B cell (primary cell): ENCODE results near the gene PLXNA1.

Source experiments
- EZH2 ChIP-seq: IDR thresholded peaks from 2 replicates; pipeline ENCODE4 v1.6.1; 2012; ENCODE audit warnings: borderline replicate concordance, low read depth, mild to moderate bottlenecking, moderate library complexity, low read length; ENCODE audit not compliant: insufficient read depth, poor library complexity, severe bottlenecking
- TF ChIP-seq, protein P1 (sequence below): fragments of 200-600 bp; IDR thresholded peaks from one replicate; pipeline ENCODE4 v1.8.0; 2022; ENCODE audit warnings: antibody characterized with exemption, mild to moderate bottlenecking

DNA sequence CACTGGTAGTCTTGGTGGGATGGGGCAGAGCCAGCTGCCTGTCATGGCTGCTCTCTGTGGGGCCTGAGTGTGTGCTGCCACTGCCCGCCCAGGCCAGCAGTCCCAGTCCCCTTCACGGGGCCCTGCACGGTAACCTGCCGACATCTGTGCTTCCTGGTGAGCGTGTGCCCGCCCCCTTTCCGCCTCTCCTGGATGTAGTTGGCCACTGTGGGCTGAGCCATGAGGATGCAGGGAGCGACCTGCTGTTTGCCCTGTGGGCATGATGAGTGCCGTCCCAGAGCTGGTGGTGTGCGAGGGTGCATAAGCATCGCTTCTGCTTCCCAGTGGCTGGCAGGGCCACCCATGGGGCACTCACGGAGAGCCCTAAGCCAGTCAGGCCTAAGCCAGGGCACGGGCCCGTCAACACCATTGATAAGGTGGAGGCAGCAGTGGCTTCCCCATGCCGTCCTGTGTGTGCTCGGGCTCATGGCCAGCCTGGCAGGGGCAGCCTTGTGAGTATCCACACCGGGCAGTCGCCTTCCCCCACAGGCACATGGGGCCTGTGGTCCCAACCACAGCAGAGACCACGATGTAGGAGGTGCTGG, 14.6 kb downstream of the PLXNA1 start:
- TF ChIP-seq, protein P1, sequence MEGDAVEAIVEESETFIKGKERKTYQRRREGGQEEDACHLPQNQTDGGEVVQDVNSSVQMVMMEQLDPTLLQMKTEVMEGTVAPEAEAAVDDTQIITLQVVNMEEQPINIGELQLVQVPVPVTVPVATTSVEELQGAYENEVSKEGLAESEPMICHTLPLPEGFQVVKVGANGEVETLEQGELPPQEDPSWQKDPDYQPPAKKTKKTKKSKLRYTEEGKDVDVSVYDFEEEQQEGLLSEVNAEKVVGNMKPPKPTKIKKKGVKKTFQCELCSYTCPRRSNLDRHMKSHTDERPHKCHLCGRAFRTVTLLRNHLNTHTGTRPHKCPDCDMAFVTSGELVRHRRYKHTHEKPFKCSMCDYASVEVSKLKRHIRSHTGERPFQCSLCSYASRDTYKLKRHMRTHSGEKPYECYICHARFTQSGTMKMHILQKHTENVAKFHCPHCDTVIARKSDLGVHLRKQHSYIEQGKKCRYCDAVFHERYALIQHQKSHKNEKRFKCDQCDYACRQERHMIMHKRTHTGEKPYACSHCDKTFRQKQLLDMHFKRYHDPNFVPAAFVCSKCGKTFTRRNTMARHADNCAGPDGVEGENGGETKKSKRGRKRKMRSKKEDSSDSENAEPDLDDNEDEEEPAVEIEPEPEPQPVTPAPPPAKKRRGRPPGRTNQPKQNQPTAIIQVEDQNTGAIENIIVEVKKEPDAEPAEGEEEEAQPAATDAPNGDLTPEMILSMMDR: no peak
- no peak for TF ChIP-seq EZH2
